GM18505 (cell line): ENCODE data around the gene RTF1.
A peak's percentile ranks its signal among the peaks of the same experiment; 100 is the strongest.
"Not testable (repeated sequence)": the region's sequence is repeated elsewhere in the genome, so short reads cannot be mapped to it uniquely, and the experiment has no call there.

Experiments
- ATAC-seq: cut with Tn5 transposase; IDR thresholded peaks from one replicate; pipeline ENCODE4 v1.9.1; 2021; ENCODE audit not compliant: unreplicated experiment
- POLR2A ChIP-seq: IDR thresholded peaks from 4 replicates; pipeline ENCODE4 v1.6.1; 2011; ENCODE audit warnings: borderline replicate concordance; ENCODE audit not compliant: insufficient read depth, insufficient read length; ENCODE audit errors: extremely low read depth

RTF1 gene

DNA sequence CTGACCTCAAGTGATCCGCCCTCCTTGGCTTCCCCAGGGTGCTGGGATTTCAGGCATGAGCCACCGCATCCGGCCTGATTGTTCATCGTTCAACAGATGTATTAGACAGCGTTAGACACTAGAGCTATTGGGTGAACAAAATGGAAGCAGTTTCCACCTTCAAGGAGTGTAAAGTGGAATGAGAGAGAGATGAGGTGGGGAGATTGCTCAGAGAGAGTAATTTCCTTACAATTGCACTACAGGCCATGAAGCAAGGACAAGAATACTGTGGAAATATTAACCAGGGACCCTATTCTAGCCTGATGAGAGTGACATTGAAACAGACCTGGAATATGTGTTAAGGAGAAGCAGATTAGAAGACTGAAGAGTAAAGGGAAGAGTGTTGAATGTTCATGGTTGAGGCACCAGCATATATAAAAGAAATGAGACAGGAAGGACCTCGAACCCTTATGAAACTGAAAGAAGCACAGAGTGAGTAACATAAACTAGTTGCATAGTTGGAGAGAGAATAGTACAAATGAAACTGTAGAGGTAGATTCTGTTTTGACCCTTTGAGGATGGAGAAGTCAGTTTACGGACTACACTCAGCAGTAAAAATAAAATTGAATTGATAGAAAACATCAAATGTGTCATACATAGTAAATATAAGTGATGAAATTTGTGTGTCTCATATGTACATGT, 7.2 kb downstream of the RTF1 start:
- ATAC-seq: peak; percentile 66

DNA sequence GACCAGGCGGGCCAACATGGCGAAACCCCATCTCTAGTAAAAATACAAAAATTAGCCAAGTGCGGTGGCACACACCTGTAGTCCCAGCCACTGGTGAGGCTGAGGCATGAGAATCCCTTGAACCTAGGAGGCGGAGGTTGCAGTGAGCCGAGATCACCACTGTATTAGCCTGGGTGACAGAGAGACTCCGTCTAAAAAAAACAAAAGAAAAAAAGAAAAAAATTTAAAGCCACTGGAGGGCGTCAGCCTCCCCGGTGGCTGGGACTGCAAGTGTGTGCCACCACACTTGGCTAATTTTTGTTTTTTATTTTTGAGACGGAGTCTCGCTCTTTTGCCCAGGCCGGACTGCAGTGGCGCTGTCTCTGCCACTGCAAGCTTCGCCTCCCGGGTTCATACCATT, 7.9 kb downstream of the RTF1 start:
- no peak for ATAC-seq
- TF ChIP-seq POLR2A: no peak

More for the DNA sequence above, 7.2 kb downstream of the RTF1 start:
- no peak for TF ChIP-seq POLR2A

DNA sequence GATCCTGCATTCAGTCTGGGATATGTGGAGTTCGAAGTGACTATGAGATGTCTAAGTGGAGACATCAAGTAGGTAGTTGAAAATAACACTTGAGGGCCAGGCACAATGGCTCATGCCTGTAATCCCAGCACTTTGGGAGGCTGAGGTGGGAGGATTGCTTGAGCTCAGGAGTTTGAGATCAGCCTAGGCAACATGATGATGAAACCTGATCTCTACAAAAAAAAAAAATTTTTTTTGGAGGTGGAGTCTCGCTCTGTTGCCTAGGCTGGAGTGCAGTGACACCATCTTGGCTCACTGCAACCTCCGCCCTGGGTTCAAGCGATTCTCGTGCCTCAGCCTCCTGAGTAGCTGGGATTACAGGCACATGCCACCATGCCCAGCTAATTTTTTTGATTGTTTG, 9.0 kb downstream of the RTF1 start:
- not testable (repeated sequence) for ATAC-seq

DNA sequence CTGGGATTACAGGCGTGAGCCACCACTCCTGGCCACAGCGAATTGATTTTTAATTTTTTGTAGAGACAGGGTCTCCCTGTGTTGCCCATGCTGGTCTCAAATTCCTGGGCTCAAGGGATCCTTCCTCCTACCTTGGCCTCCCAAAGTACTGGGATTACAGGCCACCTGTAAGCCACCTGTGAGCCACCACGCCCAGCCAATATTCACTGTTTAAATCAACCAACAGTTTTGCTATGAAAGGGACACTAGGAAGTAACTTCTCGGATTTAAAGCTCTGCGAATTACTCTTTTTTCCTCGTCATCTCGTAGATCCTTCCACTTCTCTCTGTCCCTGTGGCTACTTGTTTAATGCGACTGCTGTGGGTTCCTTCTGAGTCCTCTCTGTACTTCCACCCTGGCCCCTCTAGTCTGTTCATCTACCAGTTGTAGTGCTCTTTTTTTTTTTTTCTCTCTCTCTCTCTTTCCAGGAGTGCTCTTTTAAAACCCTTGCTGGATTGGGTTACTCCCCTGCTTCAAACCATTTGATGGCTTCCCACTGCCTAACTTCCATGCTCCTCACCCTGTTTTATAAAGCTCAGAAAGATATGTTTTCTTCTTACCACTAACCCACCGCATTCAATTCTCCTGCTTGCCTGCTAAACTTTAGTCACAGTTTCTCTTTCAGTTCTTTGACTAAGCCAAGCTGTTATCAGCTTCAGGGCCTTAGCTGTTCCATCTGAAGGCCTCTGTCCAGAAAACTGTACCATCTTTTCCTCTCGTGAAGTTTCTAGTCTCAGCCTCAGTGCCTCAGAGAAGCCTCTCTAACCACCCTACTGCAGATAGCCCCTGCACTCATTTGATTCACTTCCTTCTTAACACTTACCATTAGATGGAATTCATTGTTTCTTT, 12.4 kb downstream of the RTF1 start:
- TF ChIP-seq POLR2A: no peak
- ATAC-seq: peak; percentile 77

DNA sequence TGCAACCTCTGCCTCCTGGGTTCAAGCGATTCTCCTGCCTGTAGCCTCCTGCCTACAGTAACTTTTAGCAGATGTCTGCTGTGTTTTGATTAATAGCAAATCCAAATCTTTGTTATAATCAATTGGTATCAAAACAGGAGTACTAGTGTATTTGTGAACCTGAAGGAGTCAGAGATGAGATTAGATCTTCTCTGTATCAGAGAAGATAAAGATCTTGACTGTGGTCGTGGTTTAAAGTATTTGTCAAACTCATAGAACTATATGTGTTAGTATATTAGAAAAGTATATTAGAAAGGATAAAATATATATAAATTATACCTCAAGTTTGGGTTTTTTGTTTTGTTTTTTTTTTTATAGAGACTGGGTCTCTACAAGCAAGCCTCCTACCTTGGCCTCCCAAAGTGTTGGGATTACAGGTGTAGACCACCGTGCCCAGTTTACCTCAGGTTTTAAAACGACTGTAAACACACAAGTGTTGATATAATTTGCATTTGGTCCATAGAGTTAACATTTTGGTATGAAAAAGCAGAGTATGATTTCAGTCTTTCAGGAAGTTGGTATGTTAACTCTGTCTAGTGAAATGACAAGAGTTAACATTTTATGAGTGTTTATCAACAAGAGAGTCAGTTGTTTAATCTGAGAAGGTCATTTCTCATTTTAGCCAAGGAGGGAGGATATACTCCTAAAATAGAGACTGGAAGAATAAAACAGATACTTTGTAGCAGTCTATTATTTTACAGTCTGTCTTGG, 18.3 kb downstream of the RTF1 start:
- no peak for TF ChIP-seq POLR2A
- ATAC-seq: no peak

DNA sequence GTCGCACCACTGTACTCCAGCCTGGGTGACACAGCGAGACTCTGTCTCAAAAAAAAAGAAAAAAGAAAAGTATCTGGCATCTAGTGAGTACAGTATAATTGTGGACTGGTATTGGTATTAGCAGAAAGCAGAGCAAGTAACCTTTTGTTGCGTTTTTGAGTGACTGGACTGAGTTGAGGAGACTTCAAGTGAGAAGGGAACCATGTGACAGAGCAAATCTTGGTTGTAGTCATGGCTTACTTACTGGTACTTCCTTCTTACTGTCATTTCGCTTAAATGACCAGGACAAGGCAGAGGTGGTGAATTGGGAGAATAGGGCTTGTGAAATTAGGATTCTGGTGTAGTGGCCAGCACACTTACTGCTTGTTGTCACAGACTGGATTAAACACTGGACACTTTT, 20.6 kb downstream of the RTF1 start:
- ATAC-seq: no peak
- TF ChIP-seq POLR2A: no peak

DNA sequence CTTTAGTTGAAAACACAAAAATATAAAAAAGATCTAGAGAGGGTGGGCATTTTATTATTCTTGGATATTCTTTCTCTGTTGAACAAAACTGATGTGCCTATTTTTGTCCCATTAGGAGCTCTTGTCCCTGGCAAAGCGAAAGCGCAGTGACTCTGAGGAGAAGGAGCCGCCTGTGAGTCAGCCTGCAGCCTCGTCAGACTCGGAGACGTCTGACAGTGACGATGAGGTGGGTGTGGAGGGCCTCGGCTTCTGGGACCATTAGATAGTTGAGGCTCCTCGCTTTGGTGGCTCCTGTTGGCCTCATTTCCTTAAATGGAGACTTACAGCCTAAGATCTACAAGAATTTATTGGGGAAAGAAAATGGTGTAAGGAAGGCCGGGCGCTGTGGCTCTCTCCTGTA, 21.3 kb downstream of the RTF1 start:
- no peak for ATAC-seq

DNA sequence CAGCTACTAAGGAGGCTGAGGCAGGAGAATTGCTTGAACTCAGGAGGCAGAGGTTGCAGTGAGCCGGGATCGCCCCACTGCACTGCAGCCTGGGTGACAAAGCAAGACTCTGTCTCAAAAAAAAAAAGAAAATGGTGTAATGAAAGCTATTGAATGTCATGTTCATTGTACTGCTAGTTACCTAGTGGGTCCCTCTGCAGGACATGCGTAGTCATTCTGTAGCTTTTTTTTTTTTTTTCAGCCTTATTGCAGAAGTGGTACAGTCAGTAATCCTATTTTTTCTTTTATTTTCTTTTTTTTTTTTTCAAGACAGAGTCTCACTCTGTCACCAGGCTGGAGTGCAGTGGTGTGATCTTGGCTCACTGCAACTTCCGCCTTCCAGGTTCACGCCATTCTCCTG, 21.9 kb downstream of the RTF1 start:
- ATAC-seq: not testable (repeated sequence)

More for the DNA sequence above, 21.3 kb downstream of the RTF1 start:
- no peak for TF ChIP-seq POLR2A

DNA sequence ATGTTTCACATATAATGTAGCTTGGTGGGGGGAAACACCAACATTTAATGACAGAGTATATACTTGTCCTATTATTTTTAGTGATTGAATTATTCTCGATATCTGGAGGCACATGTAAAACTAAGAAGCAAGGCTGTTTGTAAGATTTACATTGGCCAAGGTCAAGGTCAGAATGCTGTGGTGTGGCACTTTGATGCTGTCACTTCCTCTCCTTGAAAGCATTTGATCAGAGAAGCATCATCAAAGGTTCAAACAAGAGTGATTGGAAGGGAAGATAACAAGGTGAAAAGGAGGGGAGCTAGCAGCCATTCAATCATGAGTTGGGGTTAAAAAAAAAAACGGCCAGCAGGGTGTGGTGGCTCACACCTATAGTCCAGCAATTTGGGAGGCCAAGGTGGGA, 26.4 kb downstream of the RTF1 start:
- no peak for ATAC-seq
- no peak for TF ChIP-seq POLR2A

DNA sequence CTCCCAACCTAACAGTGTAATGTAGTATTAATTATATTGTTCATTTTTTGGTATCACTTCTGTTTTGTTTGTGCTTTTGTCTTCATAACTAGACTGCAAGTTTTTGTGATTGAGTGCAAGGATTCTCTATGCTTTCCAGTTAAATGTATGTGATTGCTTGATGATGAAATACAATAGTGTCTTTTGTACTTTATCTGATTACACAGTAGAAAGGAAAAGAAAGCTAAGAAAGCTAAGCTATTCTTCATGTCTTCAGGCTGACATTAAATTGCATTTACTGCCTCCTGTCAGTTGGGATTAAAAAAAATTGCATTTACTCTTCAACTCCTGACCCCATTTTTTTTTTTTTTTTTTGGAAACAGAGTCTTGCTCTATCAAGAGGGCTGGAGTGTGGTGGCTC, 28.5 kb downstream of the RTF1 start:
- no peak for TF ChIP-seq POLR2A
- no peak for ATAC-seq

DNA sequence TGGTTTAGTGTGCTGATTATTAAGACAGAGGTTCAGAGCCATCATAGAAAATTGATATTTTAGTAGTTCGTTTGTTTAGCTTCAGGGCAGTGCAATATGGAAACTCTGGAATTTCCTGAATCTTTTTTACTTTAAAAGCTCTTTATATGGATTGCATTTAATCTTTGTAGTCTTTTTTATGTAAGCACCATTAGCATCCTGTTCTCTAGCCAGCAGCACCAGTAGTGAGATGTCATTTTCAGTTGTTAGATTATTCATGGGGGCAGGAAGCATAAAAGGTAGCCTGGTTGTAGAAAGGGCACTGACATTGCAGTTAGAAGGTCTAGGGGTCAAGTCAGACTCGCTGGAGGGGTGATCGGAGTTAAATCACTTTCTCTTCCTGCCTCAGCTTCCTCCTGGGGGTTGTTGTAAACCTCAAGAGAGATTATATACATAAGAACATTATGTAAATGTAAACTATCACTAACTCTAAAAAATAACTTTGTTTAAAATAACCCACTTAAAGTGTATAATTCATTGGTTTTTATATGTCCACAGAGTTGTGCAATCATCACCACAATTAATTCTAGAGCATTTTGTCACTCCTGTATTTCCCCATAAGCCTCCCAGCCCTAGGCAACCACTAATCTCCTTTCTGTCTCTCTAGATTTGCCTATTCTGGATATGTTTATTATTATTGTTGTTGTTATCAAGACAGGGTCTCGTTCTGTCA, 45.3 kb downstream of the RTF1 start:
- no peak for TF ChIP-seq POLR2A
- no peak for ATAC-seq

DNA sequence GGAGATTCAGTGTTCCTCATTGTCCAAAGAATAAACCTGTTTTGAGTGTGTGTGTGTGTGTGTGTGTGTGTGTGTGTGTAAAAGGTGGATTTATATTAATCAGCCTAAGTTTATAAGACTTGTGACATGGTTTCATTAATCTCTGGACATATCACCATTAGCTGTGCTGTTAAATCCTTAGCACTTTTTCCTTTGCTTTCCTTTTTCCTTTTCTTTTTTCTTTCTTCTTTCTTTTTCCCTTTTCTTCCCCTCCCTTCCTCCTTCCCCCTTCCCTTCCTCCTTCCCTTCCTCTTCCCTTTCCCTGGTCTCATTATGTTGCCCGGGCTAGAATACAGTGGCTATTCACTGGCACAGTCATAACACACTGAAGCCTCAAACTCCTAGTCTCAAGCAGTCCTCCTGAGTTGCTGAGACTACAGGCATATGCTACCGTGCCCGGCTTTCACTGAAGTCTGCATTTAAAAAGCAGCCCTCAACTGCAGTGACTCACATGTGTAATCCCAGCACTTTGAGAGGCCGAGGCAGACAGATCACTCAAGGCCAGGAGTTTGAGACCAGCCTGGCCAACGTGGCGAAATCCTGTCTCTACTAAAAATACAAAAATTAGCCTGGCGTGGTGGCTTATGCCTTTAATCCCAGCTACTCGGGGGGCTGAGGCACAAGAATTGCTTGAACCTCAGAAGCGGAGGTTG, 48.1 kb downstream of the RTF1 start:
- no peak for TF ChIP-seq POLR2A
- no peak for ATAC-seq
